Measurements from ENCODE around the gene LPP. TPM values are rescaled to one million over a fixed set of nuclear protein-coding genes. Genes with fewer than 3 reads are reported as not detected.
A peak's percentile ranks its signal among the peaks of the same experiment; 100 is the strongest.

Gene LPP
- total and polyA plus RNA-seq, 8 donors = 23.1 to 220 (median 26.7) TPM

DNA sequence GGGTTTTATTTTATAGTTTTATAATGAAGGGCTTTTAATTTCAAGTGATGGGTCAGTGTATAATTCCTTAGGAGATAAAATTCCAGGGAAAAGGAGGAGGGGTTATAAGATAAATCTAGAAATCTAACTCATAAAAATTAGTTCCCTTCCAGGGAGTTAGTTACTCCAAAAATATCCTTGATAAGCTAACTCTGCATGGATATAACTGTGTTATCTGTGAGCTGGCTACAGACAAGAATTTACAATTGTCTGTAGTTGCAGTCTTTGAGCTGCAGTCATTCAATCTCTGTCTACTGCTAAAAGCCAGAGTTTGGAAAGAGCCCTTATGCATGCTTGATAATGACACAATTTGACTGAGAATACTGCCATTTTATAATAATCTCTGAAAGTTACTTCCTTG lies 585.6 kb downstream of the LPP start:
- H3K27ac ChIP-seq = no peak overlapping the region
- intact Hi-C loops (cut with DNase I) = no loop called here
- DNase-seq = no peak

DNA sequence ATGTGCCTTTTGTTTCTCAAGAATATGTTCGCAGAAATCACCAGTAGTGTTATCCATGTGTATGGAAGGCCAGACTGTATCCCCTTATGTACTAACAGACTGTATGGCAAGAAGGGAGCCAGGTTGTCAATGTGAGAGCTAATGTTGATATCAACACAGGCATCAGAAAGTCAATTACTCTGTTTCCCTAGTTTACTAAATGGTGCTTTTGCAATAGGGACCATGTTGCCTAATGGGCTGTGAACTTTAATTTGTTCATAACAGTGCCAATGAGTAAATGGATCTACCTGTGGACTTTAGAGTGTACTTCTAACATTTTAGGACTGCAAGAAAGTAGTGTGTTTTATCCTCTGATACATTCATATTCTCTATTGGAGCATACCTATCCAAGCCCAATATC lies 586.1 kb downstream of the LPP start:
- DNase-seq = no peak
- Histone ChIP-seq H3K27ac (no peak overlapping the region), H3K9me3 (no peaks in the 10 kb centered on the region), H3K27me3 (no peaks in the 10 kb centered on the region), H3K4me1 (no peaks in the 10 kb centered on the region), H3K4me3 (no peak overlapping the region), H3K36me3 (no peaks in the 10 kb centered on the region)
- intact Hi-C loops (cut with DNase I) = no loop called here
- no peak for ATAC-seq
- TF ChIP-seq, protein P1, sequence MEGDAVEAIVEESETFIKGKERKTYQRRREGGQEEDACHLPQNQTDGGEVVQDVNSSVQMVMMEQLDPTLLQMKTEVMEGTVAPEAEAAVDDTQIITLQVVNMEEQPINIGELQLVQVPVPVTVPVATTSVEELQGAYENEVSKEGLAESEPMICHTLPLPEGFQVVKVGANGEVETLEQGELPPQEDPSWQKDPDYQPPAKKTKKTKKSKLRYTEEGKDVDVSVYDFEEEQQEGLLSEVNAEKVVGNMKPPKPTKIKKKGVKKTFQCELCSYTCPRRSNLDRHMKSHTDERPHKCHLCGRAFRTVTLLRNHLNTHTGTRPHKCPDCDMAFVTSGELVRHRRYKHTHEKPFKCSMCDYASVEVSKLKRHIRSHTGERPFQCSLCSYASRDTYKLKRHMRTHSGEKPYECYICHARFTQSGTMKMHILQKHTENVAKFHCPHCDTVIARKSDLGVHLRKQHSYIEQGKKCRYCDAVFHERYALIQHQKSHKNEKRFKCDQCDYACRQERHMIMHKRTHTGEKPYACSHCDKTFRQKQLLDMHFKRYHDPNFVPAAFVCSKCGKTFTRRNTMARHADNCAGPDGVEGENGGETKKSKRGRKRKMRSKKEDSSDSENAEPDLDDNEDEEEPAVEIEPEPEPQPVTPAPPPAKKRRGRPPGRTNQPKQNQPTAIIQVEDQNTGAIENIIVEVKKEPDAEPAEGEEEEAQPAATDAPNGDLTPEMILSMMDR (IDR thresholded peaks at IDR 0.05) = no peak

More for the DNA sequence above, 585.6 kb downstream of the LPP start:
- H3K36me3 ChIP-seq = no peaks in the 10 kb centered on the region
- TF ChIP-seq, protein P1 (IDR thresholded peaks at IDR 0.05) = no peak
- ATAC-seq = no peak
- H3K27me3 ChIP-seq = no peaks in the 10 kb centered on the region
- no peaks in the 10 kb centered on the region for H3K4me1 ChIP-seq
- no peak overlapping the region for H3K4me3 ChIP-seq
- H3K9me3 ChIP-seq = no peaks in the 10 kb centered on the region

DNA sequence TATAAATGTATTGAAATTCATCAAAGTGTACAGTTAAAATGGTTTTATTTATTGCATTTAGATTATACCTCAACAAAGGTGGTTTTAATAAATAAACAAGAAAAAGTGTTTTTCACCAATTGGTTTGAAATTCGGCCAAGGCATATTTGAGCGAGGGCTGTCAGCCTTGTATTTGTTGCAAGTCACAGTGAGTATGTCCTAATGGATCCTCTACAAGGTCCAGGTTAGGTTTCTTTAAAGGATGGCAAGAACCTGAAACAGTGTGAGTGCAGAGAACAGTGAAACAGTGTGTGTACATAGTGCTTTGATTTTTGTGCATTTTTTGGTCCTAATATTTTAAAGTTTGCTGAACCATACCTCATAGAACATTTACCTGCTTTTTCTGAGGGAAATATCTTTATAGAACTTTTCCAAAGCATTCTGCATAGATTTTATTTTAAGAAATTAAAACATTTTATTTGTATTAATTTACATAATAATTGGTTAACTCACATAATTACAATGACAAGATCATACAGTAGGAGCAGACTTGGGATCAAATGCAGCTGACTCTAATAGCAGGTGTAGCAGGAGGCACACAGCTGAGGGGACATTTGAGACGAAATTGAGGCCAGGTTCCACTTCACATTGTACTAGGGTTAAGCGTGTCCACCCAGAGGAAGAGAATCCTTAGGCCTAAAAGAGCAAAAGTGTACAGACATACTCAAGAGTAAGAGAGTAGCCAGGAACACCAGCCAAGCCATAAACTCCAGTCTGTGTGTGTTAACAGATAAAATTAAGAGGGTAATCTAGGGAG lies 589.0 kb downstream of the LPP start:
- Histone ChIP-seq H3K9me3 (no peaks in the 10 kb centered on the region), H3K36me3 (no peaks in the 10 kb centered on the region), H3K27me3 (no peaks in the 10 kb centered on the region), H3K4me3 (no peak overlapping the region), H3K27ac (no peak overlapping the region), H3K4me1 (no peaks in the 10 kb centered on the region)
- no peak for DNase-seq
- TF ChIP-seq, protein P1 (IDR thresholded peaks at IDR 0.05) = no peak
- intact Hi-C loops (cut with DNase I) = no loop called here
- ATAC-seq = peak; percentile 24

DNA sequence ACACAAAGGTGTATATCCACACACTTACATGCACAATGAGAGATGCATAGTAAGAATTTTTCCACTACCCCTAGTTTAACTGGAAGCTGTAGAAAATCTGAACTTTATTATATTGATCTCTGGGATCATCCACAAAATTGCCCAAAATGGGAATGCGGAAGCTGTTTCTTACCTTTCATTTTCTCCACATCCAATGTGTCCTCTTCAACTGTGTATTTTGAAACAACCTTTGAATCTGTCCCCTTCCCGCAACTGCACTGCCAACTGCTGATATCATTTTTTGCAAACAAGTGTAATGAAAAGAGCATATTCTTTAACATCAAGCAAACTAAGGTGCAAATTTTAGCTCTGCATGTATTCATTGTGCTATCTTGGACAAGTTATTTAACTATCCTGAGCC lies 590.2 kb downstream of the LPP start:
- Histone ChIP-seq H3K4me1 (no peaks in the 10 kb centered on the region), H3K9me3 (no peaks in the 10 kb centered on the region), H3K27ac (no peak overlapping the region), H3K4me3 (no peak overlapping the region), H3K36me3 (no peaks in the 10 kb centered on the region), H3K27me3 (no peaks in the 10 kb centered on the region)
- TF ChIP-seq, protein P1 (IDR thresholded peaks at IDR 0.05) = no peak
- intact Hi-C loops (cut with DNase I) = no loop called here
- ATAC-seq = no peak
- no peak for DNase-seq

DNA sequence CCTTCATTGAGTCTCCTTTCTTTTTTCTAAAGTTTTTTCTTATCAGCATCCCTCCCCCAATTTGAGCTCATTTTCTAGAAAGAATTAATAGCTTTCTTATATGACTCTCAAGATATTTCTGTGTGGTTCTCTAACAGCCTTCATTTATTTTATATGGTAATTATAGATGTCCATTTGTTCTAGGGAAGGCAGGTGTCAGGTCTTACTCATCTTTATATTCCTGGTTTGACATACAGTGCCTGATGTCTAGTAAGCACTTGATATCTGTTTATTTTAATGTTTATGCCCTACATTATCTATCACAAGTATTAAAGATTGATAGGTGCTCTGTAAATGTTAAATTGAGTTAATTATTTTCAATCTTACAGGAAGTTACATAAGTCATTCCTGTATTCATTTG lies 591.1 kb downstream of the LPP start:
- Histone ChIP-seq H3K27me3 (no peaks in the 10 kb centered on the region), H3K4me3 (no peak overlapping the region), H3K4me1 (no peaks in the 10 kb centered on the region), H3K36me3 (no peaks in the 10 kb centered on the region), H3K9me3 (no peaks in the 10 kb centered on the region), H3K27ac (no peak overlapping the region)
- intact Hi-C loops (cut with DNase I) = no loop called here
- ATAC-seq = no peak
- TF ChIP-seq, protein P1 (IDR thresholded peaks at IDR 0.05) = no peak
- no peak for DNase-seq

Data from left lung (tissue), 10 donors.